Activated CD4-positive, CD25-positive, alpha-beta regulatory T cell treated with anti-CD3 and anti-CD28 coated beads, Interleukin-2, amount 50 U/mL, for 24 hours (primary cell): Measurements from ENCODE around the gene DMWD.
"Not testable (repeated sequence)": the region's sequence is repeated elsewhere in the genome, so short reads cannot be mapped to it uniquely, and the experiment has no call there.

Source experiments
- ATAC-seq, 2 donors: fragments of 150-1000 bp; cut with Tn5 transposase; one replicate each; pipeline ENCODE4 v1.10.0; 2021; ENCODE audit warnings: mild to moderate bottlenecking in 1 of 2, moderate library complexity in 1 of 2

The DMWD gene

GRCh38 chr19:45768984-45769782 is 23.5 kb downstream of the DMWD start, which contains the start of gene SIX5:
SIX5 (minus strand) TSS chr19:45769252; CDS start chr19:45768844, 408 bp downstream.
- ATAC-seq = peak; percentile 63 to 64

- no peak for ATAC-seq
These were observed 24.0 kb downstream of the DMWD start for GRCh38 chr19:45768655-45768983.

- ATAC-seq = no peak
These were observed 24.6 kb downstream of the DMWD start for GRCh38 chr19:45767881-45768654.

GRCh38 chr19:45767410-45767880 is 25.2 kb downstream of the DMWD start:
- ATAC-seq = no peak

- no peak for ATAC-seq
These were observed 25.7 kb downstream of the DMWD start for GRCh38 chr19:45766869-45767346.

GRCh38 chr19:45766296-45766868 is 26.3 kb downstream of the DMWD start:
- no peak for ATAC-seq

GRCh38 chr19:45765702-45766295 is 26.8 kb downstream of the DMWD start:
- ATAC-seq = no peak

- ATAC-seq = no peak
These were observed 27.5 kb downstream of the DMWD start for GRCh38 chr19:45764945-45765701.

GRCh38 chr19:45764475-45764874 is 28.2 kb downstream of the DMWD start:
- no peak for ATAC-seq

- no peak for ATAC-seq
These were observed 28.9 kb downstream of the DMWD start for GRCh38 chr19:45763691-45764294.

- no peak for ATAC-seq
These were observed 29.6 kb downstream of the DMWD start for GRCh38 chr19:45762870-45763631.

GRCh38 chr19:45761714-45762113 is 30.9 kb downstream of the DMWD start:
- no peak for ATAC-seq

GRCh38 chr19:45758921-45759320 is 33.7 kb downstream of the DMWD start:
- ATAC-seq = no peak

- ATAC-seq = no peak
These were observed 35.0 kb downstream of the DMWD start for GRCh38 chr19:45757695-45758094.

- no peak for ATAC-seq
These were observed 38.3 kb downstream of the DMWD start for GRCh38 chr19:45754323-45754722.

- no peak for ATAC-seq
These were observed 39.1 kb downstream of the DMWD start for GRCh38 chr19:45753548-45753947.

GRCh38 chr19:45752639-45753038 is 40.0 kb downstream of the DMWD start:
- ATAC-seq = no peak

- ATAC-seq = not testable (repeated sequence)
These were observed 41.2 kb downstream of the DMWD start for GRCh38 chr19:45751483-45751882.

- no peak for ATAC-seq
These were observed 45.1 kb downstream of the DMWD start for GRCh38 chr19:45747513-45747912.

GRCh38 chr19:45746866-45747265 is 45.8 kb downstream of the DMWD start:
- no peak for ATAC-seq

- ATAC-seq = no peak
These were observed 47.0 kb downstream of the DMWD start for GRCh38 chr19:45745606-45746005.
